SK-N-MC (cell line): Measurements from ENCODE around the gene SMARCAD1.
"Not testable (repeated sequence)": the region's sequence is repeated elsewhere in the genome, so short reads cannot be mapped to it uniquely, and the experiment has no call there.

Source experiments
- EZH2 ChIP-seq: fragments of 200-600 bp; sonication (generic); IDR thresholded peaks from one replicate; pipeline ENCODE4 v1.6.1; 2017; ENCODE audit warnings: antibody characterized with exemption
- POLR2AphosphoS5 ChIP-seq: IDR thresholded peaks from 2 replicates; pipeline ENCODE4 v1.6.1; 2012; ENCODE audit warnings: mild to moderate bottlenecking, low read depth, low read length, borderline replicate concordance

- not testable (repeated sequence) for TF ChIP-seq POLR2AphosphoS5, EZH2
Observed at GRCh38 chr4:94336791-94337190, 129.1 kb downstream of the SMARCAD1 start.
